Lower leg skin (tissue), 4 donors: ENCODE results near the gene TOX2. TPM values are rescaled to one million over a fixed set of nuclear protein-coding genes. Genes with fewer than 3 reads are reported as not detected.
A peak's percentile ranks its signal among the peaks of the same experiment; 100 is the strongest.

Experiments used
- DNase-seq, 2 donors: peaks; one replicate each; pipeline ENCODE4 v3.0.0-alpha.2; 2019; ENCODE audit warnings: low spot score in 2 of 2
- H3K4me3 ChIP-seq: fragments of 200-600 bp; sonication (generic); 2 replicates; pipeline ENCODE4 v1.5.1; 2017; ENCODE audit warnings: mild to moderate bottlenecking, low read depth; ENCODE audit not compliant: poor library complexity, severe bottlenecking
- POLR2A ChIP-seq, 2 donors: fragments of 450-650 bp; IDR thresholded peaks; one replicate each; pipeline ENCODE4 v1.6.1; 2016 to 2017; ENCODE audit warnings: antibody characterized with exemption in 2 of 2, mild to moderate bottlenecking in 1 of 2, moderate library complexity in 1 of 2
- WGBS, 2 donors: methylation state at CpG; one replicate each; pipeline ENCODE4 v1.1.5; 2018; 5-methylcytosine and 5-hydroxymethylcytosine counted together
- intact Hi-C: fragments of 100-400 bp; cut with DNase I; formaldehyde crosslinking; loops from one replicate; pipeline ENCODE4 v1.15.0; 2023; ENCODE audit warnings: low total_unique reads
- total RNA-seq, 4 donors: library from RNA; depleted of rRNA; stranded (reverse); fragments of >200 nt; gene quantifications; one replicate each; pipeline ENCODE4 v1.1.0, GENCODE V29; 2016
- TF ChIP-seq, protein P1 (sequence below), 3 donors: fragments of 450-650 bp; IDR thresholded peaks; one replicate each; pipeline ENCODE4 v1.5.1; 2016; ENCODE audit warnings: antibody characterized with exemption in 3 of 3, mild to moderate bottlenecking in 3 of 3, moderate library complexity in 2 of 3

TOX2 gene
- total RNA-seq, 4 donors from 2014 or later: 1.8 to 5.2 (median 1.9) TPM

DNA sequence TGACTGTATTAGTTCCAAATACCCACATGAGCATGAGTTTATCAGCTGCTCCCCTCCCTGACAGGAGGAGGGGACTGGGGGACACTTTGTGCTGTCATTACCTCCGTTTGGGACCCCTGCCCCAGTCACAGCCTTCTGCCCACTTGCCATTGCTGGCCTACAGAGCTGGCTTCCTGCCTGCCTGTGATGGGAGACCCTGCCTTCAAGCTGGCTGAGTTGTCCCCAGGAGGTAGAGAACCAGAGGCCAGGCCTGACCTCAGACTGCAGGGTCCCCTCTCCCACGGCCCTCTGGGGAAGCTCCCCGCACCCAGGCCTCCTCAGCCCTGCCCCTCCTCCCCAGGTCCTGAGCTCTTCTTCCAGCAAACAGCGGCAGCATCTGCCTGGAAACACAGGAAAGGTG lies 166.8 kb downstream of the TOX2 start:
- intact Hi-C loops: loop anchor here (5.0 to 10.0 kb wide), 3 partner anchors 339 to 627 kb away; partner anchors contain the start of gene SRSF6
- TF ChIP-seq, protein P1, sequence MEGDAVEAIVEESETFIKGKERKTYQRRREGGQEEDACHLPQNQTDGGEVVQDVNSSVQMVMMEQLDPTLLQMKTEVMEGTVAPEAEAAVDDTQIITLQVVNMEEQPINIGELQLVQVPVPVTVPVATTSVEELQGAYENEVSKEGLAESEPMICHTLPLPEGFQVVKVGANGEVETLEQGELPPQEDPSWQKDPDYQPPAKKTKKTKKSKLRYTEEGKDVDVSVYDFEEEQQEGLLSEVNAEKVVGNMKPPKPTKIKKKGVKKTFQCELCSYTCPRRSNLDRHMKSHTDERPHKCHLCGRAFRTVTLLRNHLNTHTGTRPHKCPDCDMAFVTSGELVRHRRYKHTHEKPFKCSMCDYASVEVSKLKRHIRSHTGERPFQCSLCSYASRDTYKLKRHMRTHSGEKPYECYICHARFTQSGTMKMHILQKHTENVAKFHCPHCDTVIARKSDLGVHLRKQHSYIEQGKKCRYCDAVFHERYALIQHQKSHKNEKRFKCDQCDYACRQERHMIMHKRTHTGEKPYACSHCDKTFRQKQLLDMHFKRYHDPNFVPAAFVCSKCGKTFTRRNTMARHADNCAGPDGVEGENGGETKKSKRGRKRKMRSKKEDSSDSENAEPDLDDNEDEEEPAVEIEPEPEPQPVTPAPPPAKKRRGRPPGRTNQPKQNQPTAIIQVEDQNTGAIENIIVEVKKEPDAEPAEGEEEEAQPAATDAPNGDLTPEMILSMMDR (IDR thresholded peaks at IDR 0.05): no peak
- TF ChIP-seq POLR2A (IDR thresholded peaks at IDR 0.05): no peak
- no peak overlapping the region for H3K4me3 ChIP-seq
- WGBS, 2 donors: 57 to 59% methylated on average over 4 of the region's 4 CpGs
- DNase-seq: peak in 1 of 2 donors; percentile 73

DNA sequence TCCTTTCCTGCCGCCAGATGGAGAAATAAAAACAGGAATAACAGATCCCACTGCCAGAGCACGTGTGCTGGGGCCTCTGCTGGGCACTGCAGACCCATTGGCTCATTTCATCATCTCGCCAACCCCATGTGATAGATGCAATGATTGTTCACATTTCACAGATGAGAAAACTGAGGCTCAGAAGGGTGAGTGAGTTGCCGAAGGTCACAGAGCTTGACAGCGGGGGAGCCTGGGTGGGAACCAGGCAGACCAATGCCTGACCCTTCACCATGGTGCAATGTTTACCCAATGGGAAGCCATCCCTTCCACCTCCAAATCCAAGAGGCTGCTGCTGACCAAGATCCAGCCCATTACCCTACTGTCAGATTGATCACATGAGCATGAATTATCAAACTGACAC lies 167.2 kb downstream of the TOX2 start:
- intact Hi-C loops: loop anchor here (5.0 to 10.0 kb wide), 3 partner anchors 340 to 627 kb away; partner anchors contain the start of gene SRSF6
- WGBS, 2 donors: 79 to 81% methylated on average over 5 of the region's 5 CpGs
- H3K4me3 ChIP-seq: no peak overlapping the region
- TF ChIP-seq, protein P1 (IDR thresholded peaks at IDR 0.05): no peak
- TF ChIP-seq POLR2A (IDR thresholded peaks at IDR 0.05): no peak
- DNase-seq: peak in 1 of 2 donors; percentile 48

DNA sequence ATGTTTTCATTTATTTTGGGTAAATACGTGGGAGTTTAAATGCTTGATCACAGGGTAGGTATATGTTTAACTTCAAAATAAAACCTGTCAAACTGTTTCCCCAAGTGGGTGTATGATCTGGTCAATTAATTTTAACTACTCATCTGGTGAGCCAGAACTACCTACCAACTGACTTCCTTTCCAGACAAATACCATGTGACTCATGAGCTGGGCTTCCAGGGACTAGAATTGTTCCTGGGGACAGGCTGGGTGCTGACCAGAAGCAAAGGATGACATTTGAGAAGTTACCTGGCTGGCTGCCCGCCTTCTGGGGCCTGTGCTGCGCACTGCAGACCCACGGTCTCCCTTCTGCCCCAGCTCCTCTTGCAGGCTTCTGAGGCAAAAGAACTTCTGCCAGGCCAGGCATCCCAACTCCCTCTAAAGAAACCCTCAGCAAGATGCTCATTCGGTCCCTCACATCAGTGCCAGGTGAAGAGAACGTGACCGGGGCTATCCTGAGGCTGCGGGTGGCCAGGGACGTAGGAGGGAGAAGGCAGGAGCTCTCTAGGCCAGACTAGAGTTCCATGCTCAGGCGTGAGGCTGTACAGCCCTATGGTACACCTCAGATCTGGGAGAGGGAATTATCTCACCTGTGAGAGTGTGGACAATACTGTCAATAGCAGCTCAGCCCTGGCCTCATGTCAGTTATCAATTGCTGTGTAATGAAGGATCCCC lies 168.7 kb downstream of the TOX2 start:
- intact Hi-C loops: loop anchor here (5.0 to 10.0 kb wide), 3 partner anchors 341 to 629 kb away; partner anchors contain the start of gene SRSF6
- TF ChIP-seq, protein P1 (IDR thresholded peaks at IDR 0.05): no peak
- no peak for TF ChIP-seq POLR2A (IDR thresholded peaks at IDR 0.05)
- peak in 1 of 2 donors; percentile 42 for DNase-seq
- H3K4me3 ChIP-seq: no peak overlapping the region
- 81 to 82% methylated on average over 10 of the region's 10 CpGs for WGBS, 2 donors

DNA sequence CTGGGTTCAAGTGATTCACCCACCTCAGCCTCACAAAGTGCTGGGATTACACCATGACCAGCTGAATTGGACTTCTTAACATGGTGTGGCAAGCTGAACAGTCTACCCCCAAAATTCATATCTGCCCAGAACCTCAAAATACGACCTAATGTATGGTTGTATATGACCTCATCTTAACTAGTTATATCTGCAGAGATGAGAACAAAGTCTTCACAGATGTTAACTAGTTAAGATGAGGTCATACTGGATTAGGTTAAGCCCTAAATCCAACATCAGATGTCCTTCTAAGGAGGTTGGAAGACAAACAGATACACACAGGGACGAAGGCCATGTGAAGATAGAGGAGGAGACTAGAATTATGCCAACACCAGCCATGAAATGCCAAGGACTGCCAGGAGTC lies 169.8 kb downstream of the TOX2 start:
- intact Hi-C loops: loop anchor here (5.0 to 10.0 kb wide), 3 partner anchors 342 to 630 kb away; partner anchors contain the start of gene SRSF6
- WGBS, 2 donors: 64 to 84% methylated on average over 2 of the region's 2 CpGs
- no peak for DNase-seq
- TF ChIP-seq, protein P1 (IDR thresholded peaks at IDR 0.05): no peak
- no peak overlapping the region for H3K4me3 ChIP-seq

DNA sequence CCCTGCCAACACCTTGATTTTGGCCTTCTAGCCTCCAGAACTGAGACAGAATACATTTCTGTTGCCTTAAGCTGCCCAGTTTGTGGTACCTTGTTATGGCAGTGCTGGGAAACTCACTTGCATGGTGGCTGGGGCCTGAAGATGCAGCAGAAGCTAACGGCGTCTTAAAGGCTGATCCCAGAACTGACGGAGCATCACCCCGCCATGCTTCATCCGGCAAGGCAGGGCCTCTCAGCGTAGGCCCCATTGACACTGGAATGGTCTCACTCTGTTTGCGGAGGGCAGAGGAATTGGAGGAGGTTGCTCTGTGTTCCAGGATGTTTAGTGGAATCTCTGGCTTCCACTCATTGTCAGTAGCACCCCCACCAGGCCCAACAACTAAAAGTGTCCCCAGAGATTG lies 170.2 kb downstream of the TOX2 start:
- whole genome bisulfite sequencing, 2 donors: 96 to 97% methylated on average over 7 of the region's 7 CpGs
- intact Hi-C loops: loop anchor here (5.0 to 10.0 kb wide), 3 partner anchors 343 to 630 kb away; partner anchors contain the start of gene SRSF6
- DNase-seq: peak in 1 of 2 donors; percentile 61

More for the DNA sequence above, 170.2 kb downstream of the TOX2 start:
- H3K4me3 ChIP-seq: no peak overlapping the region
- TF ChIP-seq, protein P1 (IDR thresholded peaks at IDR 0.05): no peak
- no peak for TF ChIP-seq POLR2A (IDR thresholded peaks at IDR 0.05)
